ENCODE data around the gene RCSD1. TPM values are rescaled to one million over a fixed set of nuclear protein-coding genes. Genes with fewer than 3 reads are reported as not detected.

Gene RCSD1
- total RNA-seq, 2 donors from 2014 or later: 11.1 to 11.9 TPM

DNA sequence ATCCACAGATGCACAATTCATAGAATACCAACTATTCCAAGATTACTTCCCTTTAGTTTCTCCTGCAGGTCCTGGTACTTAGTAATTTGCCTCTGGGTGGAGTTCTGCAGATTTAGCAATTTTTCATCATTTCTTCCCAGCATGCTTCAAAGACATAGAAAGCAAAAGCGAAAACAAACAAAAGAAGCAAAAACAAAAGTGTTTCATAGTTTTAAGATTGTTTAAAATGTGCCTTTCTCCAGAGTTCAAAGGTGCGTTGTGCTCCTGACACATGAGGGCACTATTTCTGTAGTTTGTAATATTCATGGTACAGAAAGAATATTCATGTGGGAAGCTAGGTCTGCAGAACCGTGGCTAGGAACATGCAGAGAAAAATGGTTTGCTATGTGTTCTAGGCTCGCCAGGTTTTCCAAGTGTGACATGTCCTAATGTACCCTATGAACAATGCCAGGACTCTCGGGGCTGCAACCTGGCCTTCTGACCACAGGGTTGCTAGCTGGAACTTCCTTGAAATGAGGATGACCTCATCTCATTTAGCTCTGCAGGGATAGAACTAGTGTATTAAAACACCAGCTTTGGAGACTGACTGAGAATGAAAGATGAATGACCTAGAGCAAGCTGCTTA lies 30.0 kb upstream of the RCSD1 start:
- Histone ChIP-seq H3K36me3 (no peaks in the 10 kb centered on the region), H3K27me3 (replicated peaks; ENCODE audit: insufficient read depth) (no peaks in the 10 kb centered on the region), H3K4me3 (no peak overlapping the region), H3K27ac (no peak overlapping the region), H3K9me3 (no peaks in the 10 kb centered on the region), H3K4me1 (ENCODE audit: control insufficient read depth in 1 of 2, low read depth in 2 of 2) (peaks cover 9 to 15% of the 10 kb centered on the region in 2 donors)
- peak; percentile 62 for ATAC-seq (ENCODE audit: insufficient number of reproducible peaks, low FRiP score, low read depth)
- no peak for DNase-seq (ENCODE audit: low spot score)
- TF ChIP-seq, protein P1, sequence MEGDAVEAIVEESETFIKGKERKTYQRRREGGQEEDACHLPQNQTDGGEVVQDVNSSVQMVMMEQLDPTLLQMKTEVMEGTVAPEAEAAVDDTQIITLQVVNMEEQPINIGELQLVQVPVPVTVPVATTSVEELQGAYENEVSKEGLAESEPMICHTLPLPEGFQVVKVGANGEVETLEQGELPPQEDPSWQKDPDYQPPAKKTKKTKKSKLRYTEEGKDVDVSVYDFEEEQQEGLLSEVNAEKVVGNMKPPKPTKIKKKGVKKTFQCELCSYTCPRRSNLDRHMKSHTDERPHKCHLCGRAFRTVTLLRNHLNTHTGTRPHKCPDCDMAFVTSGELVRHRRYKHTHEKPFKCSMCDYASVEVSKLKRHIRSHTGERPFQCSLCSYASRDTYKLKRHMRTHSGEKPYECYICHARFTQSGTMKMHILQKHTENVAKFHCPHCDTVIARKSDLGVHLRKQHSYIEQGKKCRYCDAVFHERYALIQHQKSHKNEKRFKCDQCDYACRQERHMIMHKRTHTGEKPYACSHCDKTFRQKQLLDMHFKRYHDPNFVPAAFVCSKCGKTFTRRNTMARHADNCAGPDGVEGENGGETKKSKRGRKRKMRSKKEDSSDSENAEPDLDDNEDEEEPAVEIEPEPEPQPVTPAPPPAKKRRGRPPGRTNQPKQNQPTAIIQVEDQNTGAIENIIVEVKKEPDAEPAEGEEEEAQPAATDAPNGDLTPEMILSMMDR (IDR thresholded peaks at IDR 0.05): peak; percentile 51

DNA sequence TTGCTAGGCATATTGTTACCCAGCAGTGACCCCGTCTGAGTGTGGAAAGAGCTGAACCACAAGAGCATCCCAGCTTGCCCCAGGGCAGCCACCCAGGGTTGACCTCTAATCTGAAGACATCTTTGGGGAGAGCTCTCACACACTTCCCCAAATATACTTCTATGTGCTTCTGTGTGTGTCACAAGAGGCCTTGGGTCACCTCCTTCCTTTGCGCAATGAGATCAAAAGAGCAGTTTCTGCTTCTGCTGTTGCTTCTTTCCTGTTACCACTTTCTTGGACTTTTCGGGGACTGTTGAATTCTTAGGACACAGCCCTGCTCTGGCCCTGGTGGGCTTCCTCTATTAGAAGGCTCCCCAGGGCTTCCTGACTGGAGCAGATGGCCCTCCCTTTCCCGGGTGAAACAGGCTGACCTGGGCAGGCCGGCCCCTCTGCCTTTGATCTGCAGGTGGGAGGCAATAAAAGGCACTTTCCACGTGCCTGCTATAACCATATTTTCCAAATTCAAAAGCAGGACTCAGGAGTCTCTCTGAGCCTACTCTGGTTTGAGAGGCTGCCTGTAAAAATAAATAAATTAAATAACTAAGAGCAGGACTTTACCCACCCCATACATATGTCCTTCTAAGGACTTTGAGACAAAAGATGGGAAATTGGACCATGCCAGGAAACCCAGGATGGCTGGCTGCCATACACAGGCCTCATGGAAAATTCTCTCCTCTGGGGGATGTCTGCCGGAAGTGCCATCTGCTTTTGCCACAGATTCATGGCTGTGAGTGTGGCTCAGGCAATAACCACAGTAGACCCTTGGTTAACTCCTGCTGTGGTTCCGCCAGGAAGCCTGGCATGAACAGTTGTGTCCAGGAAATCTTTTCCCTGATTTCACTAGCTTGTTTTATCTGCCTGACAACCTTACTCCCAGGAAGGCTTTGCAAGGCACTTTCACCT lies 28.3 kb upstream of the RCSD1 start:
- peaks cover 9 to 15% of the 10 kb centered on the region in 2 donors for H3K4me1 ChIP-seq (ENCODE audit: control insufficient read depth in 1 of 2, low read depth in 2 of 2)
- no peaks in the 10 kb centered on the region for H3K27me3 ChIP-seq (replicated peaks; ENCODE audit: insufficient read depth)
- H3K27ac ChIP-seq: peak overlapping the region in 1 of 2 donors; percentile 16
- no peak overlapping the region for H3K4me3 ChIP-seq
- no peaks in the 10 kb centered on the region for H3K9me3 ChIP-seq
- ATAC-seq (ENCODE audit: insufficient number of reproducible peaks, low FRiP score, low read depth): no peak
- TF ChIP-seq, protein P1 (IDR thresholded peaks at IDR 0.05): no peak
- no peaks in the 10 kb centered on the region for H3K36me3 ChIP-seq
- DNase-seq (ENCODE audit: low spot score): no peak

GRCh38 chr1:167602840-167603239 lies 27.2 kb upstream of the RCSD1 start:
- H3K27me3 ChIP-seq (replicated peaks; ENCODE audit: insufficient read depth): no peaks in the 10 kb centered on the region
- H3K4me3 ChIP-seq: no peak overlapping the region
- TF ChIP-seq, protein P1 (IDR thresholded peaks at IDR 0.05): no peak
- peaks cover 9 to 15% of the 10 kb centered on the region in 2 donors for H3K4me1 ChIP-seq (ENCODE audit: control insufficient read depth in 1 of 2, low read depth in 2 of 2)
- no peak for DNase-seq (ENCODE audit: low spot score)
- H3K36me3 ChIP-seq: no peaks in the 10 kb centered on the region
- ATAC-seq (ENCODE audit: insufficient number of reproducible peaks, low FRiP score, low read depth): no peak
- H3K27ac ChIP-seq: no peak overlapping the region
- H3K9me3 ChIP-seq: peaks cover 4% of the 10 kb centered on the region

GRCh38 chr1:167605576-167605975 lies 24.5 kb upstream of the RCSD1 start:
- peaks cover 4% of the 10 kb centered on the region for H3K9me3 ChIP-seq
- no peak overlapping the region for H3K4me3 ChIP-seq
- TF ChIP-seq, protein P1 (IDR thresholded peaks at IDR 0.05): no peak
- DNase-seq (ENCODE audit: low spot score) (no peak), ATAC-seq (ENCODE audit: insufficient number of reproducible peaks, low FRiP score, low read depth) (no peak)
- no peak overlapping the region for H3K27ac ChIP-seq
- no peaks in the 10 kb centered on the region for H3K27me3 ChIP-seq (replicated peaks; ENCODE audit: insufficient read depth)
- H3K36me3 ChIP-seq: no peaks in the 10 kb centered on the region
- H3K4me1 ChIP-seq (ENCODE audit: control insufficient read depth in 1 of 2, low read depth in 2 of 2): peaks cover 4 to 6% of the 10 kb centered on the region in 2 donors

- H3K36me3 ChIP-seq: no peaks in the 10 kb centered on the region
- peaks cover 2 to 3% of the 10 kb centered on the region in 2 donors for H3K4me1 ChIP-seq (ENCODE audit: control insufficient read depth in 1 of 2, low read depth in 2 of 2)
- no peak overlapping the region for H3K27ac ChIP-seq
- DNase-seq (ENCODE audit: low spot score) (no peak), ATAC-seq (ENCODE audit: insufficient number of reproducible peaks, low FRiP score, low read depth) (no peak)
- H3K4me3 ChIP-seq: no peak overlapping the region
- no peaks in the 10 kb centered on the region for H3K27me3 ChIP-seq (replicated peaks; ENCODE audit: insufficient read depth)
- TF ChIP-seq, protein P1 (IDR thresholded peaks at IDR 0.05): no peak
- peaks cover 4% of the 10 kb centered on the region for H3K9me3 ChIP-seq
Measured at GRCh38 chr1:167611983-167612382, 18.0 kb upstream of the RCSD1 start.
